HG03175 (cell line): Measurements from ENCODE around the gene SERINC2.
"Not testable (repeated sequence)": the region's sequence is repeated elsewhere in the genome, so short reads cannot be mapped to it uniquely, and the experiment has no call there.

Experiments used
- ATAC-seq: cut with Tn5 transposase; IDR thresholded peaks from one replicate; pipeline ENCODE4 v1.9.1; 2021; ENCODE audit warnings: mild to moderate bottlenecking, moderate library complexity; ENCODE audit not compliant: unreplicated experiment

SERINC2 gene

DNA sequence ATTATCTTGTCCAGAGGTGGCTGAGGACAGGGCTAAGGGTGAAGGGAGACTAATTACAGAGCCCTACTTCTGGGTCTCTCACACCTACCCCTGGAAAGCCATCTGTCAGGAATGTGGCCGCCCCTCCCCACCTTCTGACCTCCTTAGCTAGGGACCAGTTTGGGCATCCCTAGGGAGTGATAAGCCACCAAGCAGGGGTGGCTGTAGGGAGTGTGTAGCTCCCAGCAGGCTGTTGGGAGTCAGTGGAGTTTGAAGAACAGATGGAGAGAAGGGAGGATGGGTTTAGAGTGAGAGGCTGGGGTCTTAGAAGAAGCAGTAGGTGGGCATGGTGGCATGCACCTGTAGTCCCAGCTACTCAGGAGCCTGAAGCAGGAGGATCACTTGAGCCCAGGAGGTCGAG, 808 bp upstream of the SERINC2 start:
- ATAC-seq = no peak

DNA sequence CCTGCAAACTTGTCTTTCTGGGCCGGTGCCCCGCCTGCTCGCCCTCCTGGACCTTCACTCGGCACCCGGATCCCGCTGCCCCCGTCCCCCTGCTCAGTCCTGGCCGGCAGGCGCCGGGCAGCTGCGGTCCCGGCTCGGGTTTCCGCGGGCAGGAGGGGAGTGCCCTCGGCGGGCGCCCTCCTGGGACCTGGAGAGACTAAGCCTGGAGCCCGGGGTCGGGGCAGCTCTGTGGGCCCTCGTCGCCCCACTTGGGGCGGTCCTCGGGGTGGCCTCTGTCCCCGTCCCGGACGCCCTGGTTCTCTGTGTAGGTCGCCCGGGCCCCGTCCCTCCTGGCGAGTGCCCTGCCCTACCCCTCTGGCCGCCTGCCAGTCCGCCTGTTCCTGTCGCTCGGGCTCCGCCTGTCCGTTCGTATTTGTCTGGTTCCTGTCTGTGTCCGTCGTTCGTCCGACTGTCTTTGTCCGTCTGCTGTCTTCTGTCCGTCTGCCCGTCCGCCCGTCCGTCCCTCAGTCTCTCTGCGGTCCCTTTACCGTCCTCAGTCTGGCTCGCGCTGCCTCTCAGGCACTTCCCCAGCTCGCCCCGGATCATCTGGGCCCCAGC, 490 bp downstream of the SERINC2 start:
- peak; percentile 30 for ATAC-seq

DNA sequence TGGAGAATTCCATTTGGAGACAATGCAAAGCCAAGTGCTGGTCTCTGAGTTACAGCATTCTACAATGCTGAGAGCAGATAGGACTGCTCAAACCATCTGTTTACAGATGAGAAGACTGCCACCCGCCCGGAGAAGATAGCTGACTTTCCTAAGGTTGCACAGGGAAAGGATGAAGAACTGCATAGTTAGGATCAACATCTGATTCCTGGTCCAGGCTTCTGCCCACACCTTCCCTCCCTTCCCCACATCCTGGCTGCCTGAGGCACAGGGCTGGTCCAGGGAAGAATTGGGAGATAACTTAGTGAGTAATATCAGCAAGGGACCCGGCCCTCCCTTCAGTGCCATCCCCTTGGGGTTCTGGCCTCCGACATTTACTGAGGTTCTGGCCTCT, 2.0 kb downstream of the SERINC2 start:
- ATAC-seq = no peak

DNA sequence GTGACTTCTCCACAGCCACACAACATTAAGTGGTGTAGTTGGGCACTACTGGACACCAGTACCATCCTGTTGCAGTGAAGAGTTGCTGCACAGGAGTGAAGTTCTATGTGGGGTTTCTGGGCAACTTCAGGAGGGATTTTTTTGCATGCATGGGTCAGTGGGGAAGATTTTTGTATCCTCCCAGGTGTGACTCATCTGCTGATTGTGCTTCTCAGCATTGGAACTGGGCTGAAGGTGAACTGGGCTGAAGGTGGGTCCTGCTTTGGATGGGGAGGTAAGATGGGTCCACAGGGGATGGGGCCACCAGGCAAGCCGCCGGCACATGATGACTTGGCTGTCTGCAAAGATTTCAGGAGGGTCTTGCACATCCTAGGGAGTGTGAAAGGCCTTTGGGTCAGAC, 2.6 kb downstream of the SERINC2 start:
- no peak for ATAC-seq

DNA sequence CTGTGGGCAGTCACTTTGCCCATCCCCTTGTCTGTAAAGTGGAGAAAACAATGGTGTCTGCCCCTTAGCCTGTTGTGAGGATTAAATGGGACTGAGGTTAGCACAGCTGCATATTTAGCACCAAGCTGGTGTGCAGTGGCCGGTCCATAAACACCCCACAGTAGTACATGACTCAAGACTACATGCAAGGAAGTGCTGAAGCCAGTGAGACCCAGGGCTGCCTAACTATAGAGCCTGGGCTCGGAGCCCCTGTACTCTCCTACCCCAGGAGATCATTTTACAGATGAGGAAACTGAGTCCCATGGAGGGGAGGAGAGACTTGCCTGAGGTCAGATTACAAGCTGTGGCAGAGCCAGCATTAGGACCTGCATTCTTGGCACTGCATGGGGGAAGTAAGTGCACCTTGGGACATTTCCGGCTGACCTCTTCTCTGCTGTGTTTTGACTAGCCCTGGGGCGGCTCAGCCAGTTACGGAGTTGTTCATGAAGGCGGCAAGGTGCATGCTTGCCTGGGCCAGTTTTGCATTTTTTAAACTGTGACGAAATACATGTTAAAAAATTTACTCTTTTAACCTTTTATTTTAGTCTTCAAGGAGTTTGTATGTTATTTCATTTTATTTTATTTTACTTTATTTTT, 3.2 kb downstream of the SERINC2 start:
- ATAC-seq = no peak

DNA sequence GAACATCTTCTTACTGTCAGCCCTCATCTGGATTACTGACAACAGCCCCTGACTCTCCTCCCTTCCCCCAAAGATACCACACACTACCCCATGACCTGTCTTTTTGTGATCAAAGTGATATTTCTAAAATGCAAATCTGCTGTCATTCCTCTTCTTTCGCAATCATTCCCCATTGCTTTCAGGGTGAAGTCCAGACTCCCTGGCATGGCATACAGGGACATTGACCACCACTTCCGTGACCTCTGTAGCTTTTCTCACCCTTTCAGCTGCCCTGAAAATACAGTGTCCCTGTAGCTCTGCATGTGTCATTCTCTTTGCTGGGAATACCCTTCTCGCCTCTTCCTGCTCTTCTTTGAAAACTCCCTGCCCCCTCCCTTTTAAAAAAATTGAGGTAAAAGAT, 4.1 kb downstream of the SERINC2 start:
- no peak for ATAC-seq

DNA sequence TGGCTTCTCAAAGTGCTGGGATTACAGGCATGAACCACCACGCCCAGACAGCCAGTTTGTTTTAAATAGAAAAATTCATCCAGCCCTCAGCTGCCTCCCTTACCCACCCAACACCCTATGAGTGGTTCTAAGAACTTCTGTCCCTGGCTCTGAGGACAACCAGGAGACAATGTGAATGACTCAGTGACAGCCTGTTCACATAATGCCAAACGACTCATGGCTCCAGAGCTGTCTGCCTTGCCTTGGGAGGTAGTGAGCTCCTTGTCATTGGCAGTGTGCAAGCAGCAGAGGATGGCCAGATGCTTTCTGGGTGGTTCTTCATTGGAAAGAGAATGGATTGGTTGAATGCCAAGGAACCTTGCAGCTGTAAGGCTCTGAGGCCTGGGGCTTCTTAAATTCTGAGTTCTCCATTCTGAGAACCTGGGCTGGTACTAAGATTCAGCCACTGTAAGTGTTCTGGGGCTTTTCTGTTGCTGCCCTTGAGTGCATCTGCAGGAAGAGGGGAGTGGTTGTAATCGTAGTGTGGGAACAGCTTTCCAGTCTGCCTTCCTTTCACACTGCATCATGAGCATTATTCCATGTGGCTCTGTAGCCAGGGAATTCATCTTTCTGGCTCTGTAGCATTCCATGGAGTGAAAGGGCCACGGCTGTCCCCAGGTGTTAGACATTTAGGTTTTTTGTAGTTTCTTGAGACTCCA, 5.8 kb downstream of the SERINC2 start:
- ATAC-seq = no peak

DNA sequence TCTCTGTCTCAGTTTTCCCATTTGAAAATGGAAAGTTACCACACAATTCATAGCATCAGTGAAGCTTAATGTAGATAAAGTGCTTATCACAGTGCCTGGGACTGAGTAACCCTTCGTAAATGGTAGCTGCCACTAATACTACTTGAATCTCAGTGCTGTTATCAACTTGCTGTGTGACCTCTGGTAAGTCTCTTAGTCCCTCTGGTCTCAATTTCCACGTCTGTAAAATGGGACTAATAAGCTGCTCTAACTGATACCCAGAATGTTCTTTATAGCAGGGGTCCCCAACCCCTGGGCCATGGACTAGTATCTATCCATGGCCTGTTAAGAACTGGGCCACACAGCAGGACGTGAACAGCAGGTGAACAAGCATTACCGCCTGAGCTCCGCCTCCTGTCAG, 7.7 kb downstream of the SERINC2 start:
- ATAC-seq = no peak

DNA sequence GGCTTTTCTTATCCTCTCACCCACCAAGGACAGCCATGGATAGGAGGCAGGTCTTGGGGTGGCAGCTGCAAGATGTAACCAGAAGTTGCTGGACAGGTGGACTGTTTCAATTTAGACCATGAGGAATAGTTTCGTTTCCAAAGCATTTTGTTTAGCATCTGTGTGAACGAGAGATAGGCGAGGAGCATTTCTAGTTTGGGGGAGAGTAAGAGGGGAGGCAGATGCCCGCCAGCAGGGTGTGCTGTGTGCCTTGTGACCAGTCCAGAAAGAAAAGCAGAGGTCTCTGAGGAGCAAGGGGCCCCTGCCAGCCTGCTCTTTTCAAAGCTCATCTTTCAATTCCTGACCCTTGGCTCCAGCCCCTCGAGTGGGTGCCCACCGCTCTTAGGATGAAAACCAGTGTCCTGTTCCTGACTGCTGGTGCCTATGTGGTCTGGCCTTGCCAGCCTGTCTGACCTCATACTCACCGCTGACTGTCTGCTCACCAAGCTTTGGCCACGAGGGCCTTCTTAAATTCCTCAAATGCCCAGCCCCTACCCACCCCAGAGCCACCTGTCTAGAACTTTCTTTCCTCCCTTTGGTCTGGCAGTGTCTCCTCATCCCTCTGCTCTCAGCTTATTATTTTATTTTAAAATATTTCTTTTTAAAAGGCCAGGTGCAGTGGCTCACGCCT, 8.5 kb downstream of the SERINC2 start:
- ATAC-seq = no peak

DNA sequence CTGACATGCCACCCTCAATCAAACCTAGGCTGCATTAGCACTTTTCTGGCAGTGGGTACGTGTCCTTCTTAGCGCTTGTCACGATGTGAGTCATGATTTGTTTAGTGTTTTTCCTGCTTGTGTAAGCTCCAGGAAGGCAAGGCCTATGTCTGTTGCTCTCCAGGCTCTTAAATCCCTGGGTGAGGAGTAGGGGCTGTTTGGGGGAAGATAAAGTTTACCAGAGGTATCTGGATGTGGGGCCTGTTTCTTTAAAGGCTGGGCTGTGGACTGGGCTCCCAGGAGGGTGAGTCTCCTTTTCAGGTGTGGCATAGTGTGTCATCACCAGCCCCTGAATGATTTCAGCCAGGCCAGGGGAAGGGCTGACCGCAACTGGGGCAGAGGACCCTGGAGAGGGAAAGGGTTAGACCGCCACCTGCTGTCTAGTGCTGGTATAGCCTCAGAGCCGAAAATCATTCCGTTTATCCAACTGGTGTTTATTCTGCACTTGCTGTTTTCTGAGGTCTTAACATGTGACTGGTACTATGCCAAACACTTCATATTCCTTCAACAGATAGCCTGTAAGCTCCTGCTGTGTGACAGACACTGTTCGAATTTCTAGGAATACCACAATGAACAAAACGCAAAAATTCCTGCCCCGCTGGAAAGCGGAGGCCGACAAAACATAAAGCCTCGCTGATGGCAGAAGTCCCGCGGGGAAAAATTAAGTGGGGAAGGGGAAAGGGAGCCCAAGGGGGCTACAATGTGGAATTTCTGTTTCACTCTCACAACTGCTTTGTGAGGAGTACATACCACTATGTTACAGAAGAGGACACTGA, 9.7 kb downstream of the SERINC2 start:
- ATAC-seq = no peak

DNA sequence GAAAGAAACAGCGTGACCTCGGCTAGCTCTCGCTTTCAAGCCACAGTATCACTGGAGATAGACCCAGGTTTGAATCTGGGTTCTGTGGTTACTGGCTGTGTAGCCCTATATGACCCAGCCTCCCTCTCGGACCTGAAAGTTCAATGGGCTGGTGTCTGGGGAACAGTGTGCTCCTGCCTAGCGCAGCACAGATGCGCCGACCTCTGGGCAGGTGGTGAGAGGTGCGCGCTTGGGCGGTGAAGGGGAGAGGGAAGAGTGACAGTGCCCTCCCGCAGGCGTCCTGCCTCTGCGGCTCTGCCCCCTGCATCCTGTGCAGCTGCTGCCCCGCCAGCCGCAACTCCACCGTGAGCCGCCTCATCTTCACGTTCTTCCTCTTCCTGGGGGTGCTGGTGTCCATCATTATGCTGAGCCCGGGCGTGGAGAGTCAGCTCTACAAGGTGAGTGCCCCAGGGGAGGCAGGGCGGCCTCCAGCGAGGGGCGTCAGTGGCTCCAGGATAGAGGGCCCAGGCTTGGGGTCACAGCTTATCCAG, 10.5 kb downstream of the SERINC2 start:
- peak; percentile 88 for ATAC-seq

DNA sequence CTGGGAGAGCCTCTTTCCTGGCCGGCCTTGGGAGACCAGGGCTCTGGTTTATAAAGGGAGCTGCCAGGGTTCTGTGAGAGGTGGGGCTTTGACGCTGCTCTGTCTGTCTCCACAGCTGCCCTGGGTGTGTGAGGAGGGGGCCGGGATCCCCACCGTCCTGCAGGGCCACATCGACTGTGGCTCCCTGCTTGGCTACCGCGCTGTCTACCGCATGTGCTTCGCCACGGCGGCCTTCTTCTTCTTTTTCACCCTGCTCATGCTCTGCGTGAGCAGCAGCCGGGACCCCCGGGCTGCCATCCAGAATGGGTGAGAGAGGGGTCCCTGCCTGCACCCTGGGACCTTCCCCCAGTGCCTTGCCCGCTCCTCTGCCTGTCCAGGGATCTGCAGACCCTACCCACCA, 11.6 kb downstream of the SERINC2 start:
- ATAC-seq = no peak

DNA sequence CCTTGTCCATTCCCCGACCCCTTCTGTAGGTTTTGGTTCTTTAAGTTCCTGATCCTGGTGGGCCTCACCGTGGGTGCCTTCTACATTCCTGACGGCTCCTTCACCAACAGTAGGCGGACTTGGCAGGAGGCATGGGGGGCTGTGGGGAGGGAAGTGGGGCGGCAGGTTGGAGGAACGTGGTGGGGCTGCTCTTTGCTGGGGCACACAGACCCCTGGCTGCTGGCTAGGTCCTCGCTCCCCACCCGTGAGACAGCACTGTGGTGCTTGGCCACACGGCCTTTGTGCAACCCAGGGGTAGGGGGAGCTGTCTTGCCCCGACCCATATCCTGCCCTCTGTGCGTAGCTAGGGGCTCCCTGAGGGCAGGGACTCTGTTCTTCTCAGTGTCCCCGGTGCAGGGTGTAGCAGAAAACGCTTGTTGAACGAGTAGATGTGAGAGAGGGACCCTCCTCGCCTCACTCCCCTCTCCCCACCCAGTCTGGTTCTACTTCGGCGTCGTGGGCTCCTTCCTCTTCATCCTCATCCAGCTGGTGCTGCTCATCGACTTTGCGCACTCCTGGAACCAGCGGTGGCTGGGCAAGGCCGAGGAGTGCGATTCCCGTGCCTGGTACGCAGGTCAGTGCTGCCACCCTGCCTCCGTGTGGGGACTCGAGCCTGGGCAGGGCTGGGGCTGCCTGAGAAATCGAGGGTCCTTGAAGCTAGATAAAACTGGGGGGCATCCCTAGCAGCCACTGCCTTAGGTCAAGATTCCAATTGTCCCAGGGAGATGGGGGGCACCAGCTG, 12.5 kb downstream of the SERINC2 start:
- no peak for ATAC-seq

DNA sequence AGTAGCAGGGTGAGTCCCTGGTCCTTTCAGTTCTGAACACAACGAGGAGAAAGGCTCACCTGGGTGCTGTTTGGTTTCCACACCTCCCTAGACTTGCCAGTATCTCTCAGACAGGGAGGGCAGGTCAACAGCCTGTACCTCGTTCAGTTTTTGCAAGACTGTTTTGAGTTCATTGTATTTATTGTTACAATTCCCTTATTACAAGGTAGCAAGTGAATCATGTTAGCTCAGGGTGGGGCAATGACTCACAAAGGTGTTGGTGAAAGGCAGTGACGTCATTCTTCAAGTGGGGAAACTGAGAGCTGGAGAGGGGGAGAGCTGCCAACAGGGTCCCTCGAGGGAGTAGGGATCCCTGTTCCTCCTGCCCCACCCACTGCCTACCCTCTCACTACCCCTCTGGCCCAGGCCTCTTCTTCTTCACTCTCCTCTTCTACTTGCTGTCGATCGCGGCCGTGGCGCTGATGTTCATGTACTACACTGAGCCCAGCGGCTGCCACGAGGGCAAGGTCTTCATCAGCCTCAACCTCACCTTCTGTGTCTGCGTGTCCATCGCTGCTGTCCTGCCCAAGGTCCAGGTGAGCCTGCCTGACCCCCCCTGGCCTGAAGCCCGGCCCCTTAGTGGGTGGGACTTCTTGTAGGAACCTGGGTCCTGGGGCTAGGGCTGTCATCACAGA, 13.4 kb downstream of the SERINC2 start:
- no peak for ATAC-seq

DNA sequence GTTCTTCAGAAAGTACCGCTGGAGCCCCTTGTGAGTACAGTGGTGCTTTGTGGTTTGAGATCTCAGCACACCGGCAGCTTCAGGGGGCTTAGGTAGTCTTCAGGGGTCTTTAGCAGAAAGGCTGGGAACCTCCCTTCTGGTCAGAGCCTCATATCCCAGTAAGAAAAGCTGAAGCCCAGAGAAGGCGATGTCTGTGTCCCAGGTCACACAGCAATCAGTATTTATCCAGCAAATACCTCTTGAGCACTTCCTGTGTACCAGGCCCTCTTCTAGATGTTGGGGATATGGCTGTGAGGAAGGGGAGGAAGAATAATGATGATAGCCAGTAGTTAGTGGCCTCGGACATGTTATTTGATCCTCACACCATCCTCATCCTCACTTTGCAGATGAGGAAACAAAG, 14.3 kb downstream of the SERINC2 start:
- no peak for ATAC-seq

DNA sequence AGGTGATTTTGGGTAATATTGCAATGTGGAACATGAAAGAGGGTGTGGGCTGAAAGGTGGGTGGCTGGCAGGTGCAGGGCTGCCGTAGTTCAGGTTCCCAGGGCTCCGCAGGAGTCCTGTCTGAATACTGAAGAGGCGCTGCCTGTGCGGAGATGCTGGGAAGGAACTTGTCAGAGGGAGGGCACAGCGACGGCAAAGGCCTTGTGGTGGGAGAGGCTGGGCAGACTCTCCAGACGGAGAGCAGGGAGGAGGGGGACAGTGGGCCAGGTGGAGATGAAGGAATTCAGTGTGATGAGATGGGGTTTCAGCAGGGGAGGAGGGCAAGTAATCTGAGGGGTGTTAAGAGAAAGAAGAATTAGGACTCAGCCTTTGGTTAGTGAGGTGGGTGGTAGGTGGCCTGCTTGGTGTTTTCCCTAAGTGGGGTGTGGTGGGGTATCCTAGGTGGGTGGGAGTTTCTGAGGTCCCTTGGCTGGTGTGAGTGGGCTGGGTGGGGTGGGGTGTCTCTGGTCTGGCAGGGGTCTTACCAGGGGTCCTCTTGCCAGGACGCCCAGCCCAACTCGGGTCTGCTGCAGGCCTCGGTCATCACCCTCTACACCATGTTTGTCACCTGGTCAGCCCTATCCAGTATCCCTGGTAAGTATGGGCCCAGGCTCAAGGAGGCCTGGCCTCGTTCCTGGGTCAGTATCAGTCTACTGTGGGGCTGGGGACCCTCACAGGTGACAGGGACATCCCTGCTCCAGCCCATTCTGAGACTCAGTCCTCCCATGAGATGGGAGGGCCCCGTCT, 15.6 kb downstream of the SERINC2 start:
- no peak for ATAC-seq

DNA sequence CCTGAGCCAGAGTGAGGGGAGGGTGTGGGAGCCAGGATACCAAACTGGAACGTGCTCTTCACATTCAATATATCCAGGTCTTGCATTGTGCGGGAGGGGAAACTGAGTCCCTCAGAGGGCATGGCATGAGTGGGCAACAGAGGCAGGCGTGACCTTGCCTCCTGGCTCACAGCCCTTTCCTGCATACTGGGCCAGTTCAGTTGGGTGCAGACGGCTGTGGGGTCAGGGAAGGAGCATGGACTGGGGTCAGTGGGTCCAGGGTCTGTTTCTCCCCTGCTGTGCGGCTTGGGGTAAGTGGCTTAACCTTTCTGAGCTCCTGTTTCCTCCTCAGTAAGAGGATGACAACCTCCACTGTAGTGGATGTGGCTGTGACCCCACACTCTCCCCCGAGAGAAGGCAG, 16.6 kb downstream of the SERINC2 start:
- no peak for ATAC-seq

DNA sequence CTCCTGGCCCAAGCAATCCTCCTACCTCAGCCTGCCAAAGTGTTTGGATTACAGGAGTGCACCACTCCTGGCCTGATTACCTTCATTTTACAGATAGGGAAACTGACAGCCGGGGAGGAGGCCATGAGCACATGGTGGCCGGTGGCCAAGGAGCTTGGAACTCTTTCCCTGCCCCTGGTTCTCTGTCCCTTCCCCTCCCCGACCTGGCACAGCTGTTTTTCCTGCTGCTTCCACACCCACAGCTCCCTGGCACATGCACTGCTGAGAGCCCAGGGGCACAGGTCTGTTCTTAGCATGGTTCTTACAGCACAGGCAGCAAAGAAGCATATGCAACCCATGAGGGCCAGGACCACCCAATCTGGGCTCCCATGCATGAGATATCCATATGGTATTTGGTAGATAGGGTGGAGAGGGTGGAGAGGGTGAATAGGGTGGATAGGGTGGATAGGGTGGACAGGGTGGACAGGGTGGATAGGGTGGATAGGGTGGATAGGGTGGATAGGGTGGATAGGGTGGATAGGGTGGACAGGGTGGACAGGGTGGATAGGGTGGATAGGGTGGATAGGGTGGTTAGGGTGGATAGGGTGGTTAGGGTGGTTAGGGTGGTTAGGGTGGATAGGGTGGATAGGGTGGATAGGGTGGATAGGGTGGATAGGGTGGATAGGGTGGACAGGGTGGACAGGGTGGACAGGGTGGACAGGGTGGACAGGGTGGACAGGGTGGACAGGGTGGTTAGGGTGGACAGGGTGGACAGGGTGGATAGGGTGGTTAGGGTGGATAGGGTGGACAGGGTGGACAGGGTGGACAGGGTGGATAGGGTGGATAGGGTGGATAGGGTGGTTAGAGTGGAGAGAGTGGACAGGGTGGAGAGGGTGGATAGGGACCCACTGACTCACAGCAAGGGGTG, 18.6 kb downstream of the SERINC2 start:
- ATAC-seq = not testable (repeated sequence)
